GM13976 (cell line): Measurements from ENCODE around the gene CTCF.

ENCODE experiments used
- DNase-seq: peaks from one replicate; pipeline ENCODE4 v3.0.0; 2012; ENCODE audit warnings: low spot score
- in situ Hi-C: fragments of 300-500 bp; cut with MboI; formaldehyde crosslinking; loops from one replicate; pipeline ENCODE4 v1.12.0; 2022; ENCODE audit warnings: low sequenced_read_pairs, mixed read lengths, inconsistent platforms; ENCODE audit not compliant: unreplicated experiment
- TF ChIP-seq, protein P1 (sequence below): IDR thresholded peaks from 2 replicates; pipeline ENCODE4 v1.5.1; 2012; ENCODE audit warnings: borderline replicate concordance, mild to moderate bottlenecking; ENCODE audit not compliant: insufficient read depth; ENCODE audit errors: extremely low read depth, missing control alignments, control extremely low read depth

CTCF gene

DNA sequence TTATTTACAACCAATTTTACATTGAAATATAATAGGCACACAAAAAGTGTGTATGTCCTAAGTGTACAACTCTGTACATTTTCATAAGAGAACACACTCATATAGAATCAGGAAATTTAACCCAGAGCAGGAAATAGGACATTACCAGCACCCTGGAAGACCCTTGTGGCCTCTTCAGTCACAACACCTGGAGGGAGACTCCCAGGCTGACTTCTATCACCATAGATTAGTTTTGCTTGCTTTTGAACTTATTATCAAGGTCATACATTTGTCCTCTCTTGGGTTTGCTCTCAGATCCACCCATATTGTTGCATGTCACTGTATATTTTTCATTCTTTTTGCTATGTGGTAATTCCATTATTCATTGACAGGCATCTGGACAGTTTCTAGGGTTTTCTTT, 27.9 kb upstream of the CTCF start:
- TF ChIP-seq, protein P1, sequence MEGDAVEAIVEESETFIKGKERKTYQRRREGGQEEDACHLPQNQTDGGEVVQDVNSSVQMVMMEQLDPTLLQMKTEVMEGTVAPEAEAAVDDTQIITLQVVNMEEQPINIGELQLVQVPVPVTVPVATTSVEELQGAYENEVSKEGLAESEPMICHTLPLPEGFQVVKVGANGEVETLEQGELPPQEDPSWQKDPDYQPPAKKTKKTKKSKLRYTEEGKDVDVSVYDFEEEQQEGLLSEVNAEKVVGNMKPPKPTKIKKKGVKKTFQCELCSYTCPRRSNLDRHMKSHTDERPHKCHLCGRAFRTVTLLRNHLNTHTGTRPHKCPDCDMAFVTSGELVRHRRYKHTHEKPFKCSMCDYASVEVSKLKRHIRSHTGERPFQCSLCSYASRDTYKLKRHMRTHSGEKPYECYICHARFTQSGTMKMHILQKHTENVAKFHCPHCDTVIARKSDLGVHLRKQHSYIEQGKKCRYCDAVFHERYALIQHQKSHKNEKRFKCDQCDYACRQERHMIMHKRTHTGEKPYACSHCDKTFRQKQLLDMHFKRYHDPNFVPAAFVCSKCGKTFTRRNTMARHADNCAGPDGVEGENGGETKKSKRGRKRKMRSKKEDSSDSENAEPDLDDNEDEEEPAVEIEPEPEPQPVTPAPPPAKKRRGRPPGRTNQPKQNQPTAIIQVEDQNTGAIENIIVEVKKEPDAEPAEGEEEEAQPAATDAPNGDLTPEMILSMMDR, result no peak
- DNase-seq, result no peak
- in situ Hi-C loops, result loop anchor here (10.0 to 25.0 kb wide), 2 partner anchors 110 to 278 kb away; partner anchors contain the start of genes CARMIL2, RANBP10 and TSNAXIP1

DNA sequence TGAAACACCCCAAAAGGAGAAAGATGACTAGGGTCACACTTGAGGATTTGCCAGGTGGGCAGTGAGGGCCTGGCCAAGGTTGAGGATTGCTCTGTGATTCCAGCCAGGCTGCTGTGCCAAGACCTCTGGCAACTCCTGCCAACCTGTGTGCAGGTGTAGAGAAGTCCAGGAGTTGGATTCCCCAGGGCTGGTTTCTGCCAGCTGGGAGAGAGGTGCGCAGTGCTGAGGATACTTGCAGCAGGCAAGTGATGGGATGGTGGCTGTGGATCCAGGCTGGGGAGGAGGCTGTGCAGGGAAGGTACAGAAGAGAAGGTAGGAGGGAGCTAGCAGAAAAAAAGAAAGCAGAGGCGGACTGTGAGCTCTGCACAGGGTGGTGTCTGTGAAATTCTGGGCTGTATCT, 27.1 kb upstream of the CTCF start:
- TF ChIP-seq, protein P1, result no peak
- in situ Hi-C loops, result loop anchor here (10.0 to 25.0 kb wide), 2 partner anchors 110 to 277 kb away; partner anchors contain the start of genes CARMIL2, RANBP10 and TSNAXIP1
- DNase-seq, result no peak

DNA sequence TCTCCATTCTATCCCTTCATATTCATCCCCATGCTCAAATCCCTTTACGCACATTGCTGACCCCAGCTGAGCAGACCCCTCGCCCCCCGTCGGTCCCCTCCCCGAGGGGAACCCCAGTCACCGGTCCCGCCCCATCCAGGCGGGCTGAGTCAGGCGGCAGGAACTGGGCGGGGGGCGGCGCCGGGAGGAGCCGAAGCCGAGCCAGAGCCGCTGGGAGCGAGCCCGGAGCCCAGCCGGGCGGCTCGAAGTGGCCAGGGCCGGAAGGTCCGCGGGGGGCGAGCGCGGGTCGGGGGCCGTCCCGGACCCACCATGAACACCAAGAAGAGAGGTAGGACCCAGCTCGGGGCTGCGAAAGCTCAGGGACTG, 25.1 kb upstream of the CTCF start:
- DNase-seq, result peak; percentile 76
- in situ Hi-C loops, result loop anchor here (10.0 to 25.0 kb wide), 2 partner anchors 108 to 275 kb away; partner anchors contain the start of genes CARMIL2, RANBP10 and TSNAXIP1
- TF ChIP-seq, protein P1, result peak; percentile 4

DNA sequence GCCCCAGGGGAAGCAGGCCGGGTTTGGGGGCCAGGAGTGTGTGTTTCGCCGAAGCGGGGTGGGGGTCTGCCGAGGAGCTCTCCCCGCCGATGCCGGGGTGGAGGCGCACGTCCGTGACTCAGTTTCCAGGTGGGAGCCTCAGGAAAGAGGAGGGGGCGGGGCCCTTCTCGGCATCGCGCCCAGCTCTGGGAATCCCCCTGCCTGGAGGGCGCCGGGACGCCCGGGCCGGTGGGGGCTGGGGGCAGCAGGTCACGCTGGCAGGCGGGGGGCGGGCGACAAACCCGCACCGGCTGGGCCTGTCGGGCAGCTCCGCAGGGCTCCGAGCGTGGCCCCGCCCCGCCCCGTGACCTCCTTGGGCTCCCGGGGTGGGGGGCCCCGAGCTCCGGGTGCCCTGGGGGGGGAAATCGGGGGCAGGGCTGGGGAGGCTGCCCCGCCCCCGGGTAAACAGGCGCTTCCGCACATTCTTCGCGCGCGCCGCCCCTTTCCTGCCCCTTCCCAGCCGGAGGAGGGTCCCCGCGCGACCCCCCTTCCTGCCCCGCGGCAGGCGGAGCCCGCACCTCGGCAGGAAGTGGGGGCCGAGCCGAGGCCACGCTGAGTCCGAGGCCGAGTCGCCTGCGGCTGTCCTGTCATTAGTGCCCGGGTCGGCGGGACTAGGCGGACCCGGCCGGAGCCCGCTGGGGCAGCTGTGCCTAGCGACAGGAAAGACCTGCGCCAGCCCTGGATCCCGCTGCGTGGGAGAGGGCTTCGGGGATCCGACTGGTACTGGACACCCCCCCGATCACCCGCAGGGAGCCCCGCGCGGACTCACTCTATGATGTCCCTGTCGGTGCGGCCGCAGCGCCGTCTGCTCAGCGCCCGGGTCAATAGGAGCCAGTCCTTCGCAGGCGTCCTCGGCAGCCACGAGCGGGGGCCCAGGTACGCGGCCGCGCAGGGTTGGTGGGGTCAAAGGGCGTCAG, 24.4 kb upstream of the CTCF start:
- TF ChIP-seq, protein P1, result no peak
- peak; percentile 89 for DNase-seq
- in situ Hi-C loops, result loop anchor here (10.0 to 25.0 kb wide), 2 partner anchors 107 to 274 kb away; partner anchors contain the start of genes CARMIL2, RANBP10 and TSNAXIP1

DNA sequence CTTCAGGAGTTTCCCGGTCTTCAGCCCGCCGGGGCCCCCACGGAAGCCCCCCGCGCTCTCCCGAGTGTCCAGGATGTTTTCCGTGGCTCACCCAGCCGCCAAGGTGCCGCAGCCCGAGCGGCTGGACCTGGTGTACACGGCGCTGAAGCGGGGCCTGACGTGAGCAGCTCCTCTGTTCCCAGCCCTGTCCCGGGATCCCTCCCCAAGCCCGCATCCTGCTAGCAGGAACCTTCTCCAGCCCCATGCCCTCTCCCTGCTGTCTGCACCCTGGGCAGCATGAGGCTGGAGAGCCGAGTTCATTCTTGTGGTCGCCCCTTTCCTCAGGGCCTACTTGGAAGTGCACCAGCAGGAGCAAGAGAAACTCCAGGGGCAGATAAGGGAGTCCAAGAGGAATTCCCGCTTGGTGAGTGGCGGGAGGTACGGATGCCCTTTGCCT, 23.6 kb upstream of the CTCF start:
- DNase-seq, result no peak
- TF ChIP-seq, protein P1, result no peak
- in situ Hi-C loops, result loop anchor here (10.0 to 25.0 kb wide), 2 partner anchors 106 to 274 kb away; partner anchors contain the start of genes CARMIL2, RANBP10 and TSNAXIP1

DNA sequence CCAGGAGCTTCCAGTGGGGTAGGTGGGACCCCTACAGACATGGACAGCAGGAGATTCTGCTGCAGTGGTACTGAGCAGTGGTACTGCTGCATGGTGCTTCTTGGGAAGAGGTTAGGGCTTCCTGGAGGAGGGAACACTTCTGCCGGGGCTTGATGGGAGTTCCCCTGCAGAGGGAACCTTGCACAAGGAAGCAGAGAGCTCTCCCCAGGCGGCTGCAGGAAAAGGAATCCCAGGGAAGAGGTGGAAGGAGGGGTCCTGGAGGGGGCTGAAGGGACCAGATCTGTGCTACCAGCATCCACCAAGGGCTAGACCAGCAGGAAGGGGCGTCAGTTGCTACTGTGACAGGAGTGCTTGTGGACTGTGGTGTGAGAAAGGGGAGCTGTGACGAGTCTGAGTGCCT, 23.1 kb upstream of the CTCF start:
- TF ChIP-seq, protein P1, result no peak
- in situ Hi-C loops, result loop anchor here (10.0 to 25.0 kb wide), 2 partner anchors 106 to 273 kb away; partner anchors contain the start of genes CARMIL2, RANBP10 and TSNAXIP1
- no peak for DNase-seq
